GM20000 (cell line): ENCODE data around the gene COL13A1.

ENCODE experiments used
- DNase-seq: peaks from one replicate; pipeline ENCODE4 v3.0.0; 2012; ENCODE audit warnings: low spot score
- CTCF ChIP-seq: IDR thresholded peaks from 2 replicates; pipeline ENCODE4 v1.5.1; 2012; ENCODE audit warnings: mild to moderate bottlenecking, control low read depth; ENCODE audit errors: extremely low read depth, missing control alignments

The COL13A1 gene

GRCh38 chr10:69885379-69886013 is 83.8 kb downstream of the COL13A1 start:
- DNase-seq = no peak
- no peak for TF ChIP-seq CTCF

- no peak for TF ChIP-seq CTCF
- DNase-seq = no peak
Measured at GRCh38 chr10:69888882-69889584, 87.3 kb downstream of the COL13A1 start.

GRCh38 chr10:69890065-69890847 is 88.5 kb downstream of the COL13A1 start:
- no peak for DNase-seq

GRCh38 chr10:69891057-69891617 is 89.4 kb downstream of the COL13A1 start:
- TF ChIP-seq CTCF = no peak
- DNase-seq = no peak

More at GRCh38 chr10:69890065-69890847, 88.5 kb downstream of the COL13A1 start:
- no peak for TF ChIP-seq CTCF

GRCh38 chr10:69892406-69892805 is 90.7 kb downstream of the COL13A1 start:
- DNase-seq = no peak

GRCh38 chr10:69892816-69893215 is 91.1 kb downstream of the COL13A1 start:
- no peak for DNase-seq
- TF ChIP-seq CTCF = no peak

More at GRCh38 chr10:69892406-69892805, 90.7 kb downstream of the COL13A1 start:
- no peak for TF ChIP-seq CTCF

- DNase-seq = no peak
- no peak for TF ChIP-seq CTCF
Measured at GRCh38 chr10:69893271-69893900, 91.7 kb downstream of the COL13A1 start.
